Activated gamma-delta T cell (primary cell): ENCODE results near the gene CACNB3.

Experiments used
- DNase-seq: peaks from one replicate; lab custom pipeline; 2025; lab: John Stamatoyannopoulos, UW
- total RNA-seq, 2 donors: gene quantifications; one replicate each; lab custom pipeline; 2026; lab: John Stamatoyannopoulos, UW

The CACNB3 gene
- total RNA-seq: 10.2 to 13.7 reads per million in 2 donors

DNA sequence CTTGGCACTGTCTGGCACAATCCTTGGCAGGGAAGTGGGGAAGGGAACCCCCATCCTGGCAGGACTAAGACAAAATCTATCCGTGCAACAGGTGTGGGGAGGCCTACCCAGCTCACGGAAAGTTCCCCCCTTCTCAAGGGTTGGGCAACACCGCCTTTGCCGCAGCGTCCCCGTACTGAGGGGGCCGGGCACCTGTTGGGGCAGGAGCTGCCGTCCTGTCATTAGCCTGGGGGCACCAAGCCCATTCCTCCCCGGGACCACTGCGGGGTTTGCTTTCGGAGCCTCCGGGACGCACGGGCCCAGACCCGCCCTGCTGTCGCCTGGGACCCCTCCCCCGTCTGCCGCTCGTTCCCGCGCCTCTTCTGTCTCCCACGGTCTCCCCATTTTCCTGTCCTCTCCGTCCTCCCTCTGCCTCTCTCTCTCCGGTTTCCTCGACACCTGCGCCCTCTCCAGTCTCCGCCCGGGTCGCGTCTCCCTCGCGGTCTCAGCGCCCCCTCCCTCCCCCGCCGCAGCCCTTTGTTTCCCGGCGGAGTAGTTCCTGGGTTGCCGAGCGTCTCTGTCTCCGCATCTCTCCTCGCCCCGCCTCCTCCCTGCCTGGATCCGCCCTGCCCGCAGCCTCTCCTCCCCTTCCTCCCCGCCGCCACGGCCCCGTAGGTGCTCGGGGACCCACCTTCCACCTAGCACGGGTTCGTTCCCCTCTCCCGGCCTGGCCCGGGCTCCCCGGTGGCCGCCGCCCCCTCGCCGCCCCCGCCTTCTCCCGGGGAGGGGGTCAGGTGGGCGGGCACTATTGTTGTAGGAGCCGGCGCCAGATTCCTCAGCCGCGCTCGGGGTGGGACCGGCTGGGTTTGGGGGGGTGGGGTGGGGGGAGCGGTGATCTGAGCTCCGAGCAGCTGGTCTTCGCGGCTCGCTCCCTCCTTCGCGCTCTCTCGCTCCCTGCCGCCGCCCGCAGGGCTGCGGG lies at the start of gene CACNB3:
CACNB3 (plus strand) TSS at position 624 of the 958 bp plus-strand sequence. CDS start 434 bp downstream, outside the sequence.
- DNase-seq: peak; percentile 63

DNA sequence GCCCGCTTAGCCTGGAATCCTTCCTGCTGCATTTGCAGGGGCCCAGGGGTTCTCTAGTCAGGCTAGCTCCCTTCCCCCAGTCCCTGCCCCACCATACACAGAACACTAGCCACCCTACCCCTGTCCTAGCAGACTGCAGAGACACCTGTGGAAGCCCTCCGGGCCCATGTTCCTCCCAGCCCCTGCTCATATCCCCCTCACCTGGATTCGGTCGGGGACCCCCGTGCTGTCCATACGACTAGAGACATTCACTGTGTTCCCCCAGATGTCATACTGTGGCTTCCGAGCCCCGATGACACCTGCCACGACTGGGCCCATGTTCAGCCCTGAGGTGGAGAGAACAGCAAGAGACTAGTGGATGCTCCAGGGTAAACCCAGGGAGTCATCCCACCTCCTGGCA lies 49.6 kb upstream of the CACNB3 start:
- no peak for DNase-seq

DNA sequence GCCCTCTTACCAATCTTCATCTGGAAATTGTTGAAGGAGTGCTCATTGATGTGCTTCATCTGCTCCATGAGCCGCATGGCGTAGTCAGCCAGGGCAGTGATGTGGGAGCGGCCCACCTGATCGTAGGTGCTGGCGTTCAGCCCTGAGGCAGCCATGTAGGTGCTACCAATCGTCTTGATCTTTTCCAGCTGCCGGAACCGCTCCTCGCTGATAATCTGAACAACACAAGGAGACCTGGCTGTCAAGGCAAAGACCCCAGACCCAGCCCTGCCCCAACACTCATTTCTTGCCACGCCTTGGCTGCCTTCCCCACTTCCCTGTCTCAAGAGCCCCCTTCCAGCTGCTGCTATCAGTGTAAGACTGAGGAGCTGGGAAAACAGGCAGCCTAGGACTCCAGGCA lies 47.5 kb upstream of the CACNB3 start:
- no peak for DNase-seq

DNA sequence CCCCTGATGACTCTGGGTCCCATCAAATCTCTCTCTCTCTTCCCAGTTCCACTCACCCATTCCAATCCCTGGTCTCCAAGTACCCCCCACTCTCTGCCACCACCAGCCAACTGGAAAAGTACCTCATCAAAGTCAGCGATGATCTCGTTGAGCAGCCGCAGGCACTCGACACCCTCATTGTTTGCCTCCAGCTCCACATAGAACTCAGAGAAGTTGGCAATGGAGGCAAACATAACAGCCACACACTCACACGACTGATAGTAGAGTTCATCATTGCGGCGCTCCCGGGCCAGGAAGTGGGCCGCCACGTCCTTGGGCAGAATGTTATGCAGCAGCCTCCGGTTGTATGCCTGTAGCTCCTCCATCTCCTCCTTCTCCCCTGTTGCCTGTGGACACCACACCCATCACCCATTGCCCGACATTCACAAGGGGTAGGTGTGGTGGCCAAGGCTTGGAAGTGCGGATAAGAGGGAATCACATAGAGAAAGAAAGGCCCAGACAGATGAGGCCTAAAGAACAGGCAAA lies 46.6 kb upstream of the CACNB3 start:
- no peak for DNase-seq

DNA sequence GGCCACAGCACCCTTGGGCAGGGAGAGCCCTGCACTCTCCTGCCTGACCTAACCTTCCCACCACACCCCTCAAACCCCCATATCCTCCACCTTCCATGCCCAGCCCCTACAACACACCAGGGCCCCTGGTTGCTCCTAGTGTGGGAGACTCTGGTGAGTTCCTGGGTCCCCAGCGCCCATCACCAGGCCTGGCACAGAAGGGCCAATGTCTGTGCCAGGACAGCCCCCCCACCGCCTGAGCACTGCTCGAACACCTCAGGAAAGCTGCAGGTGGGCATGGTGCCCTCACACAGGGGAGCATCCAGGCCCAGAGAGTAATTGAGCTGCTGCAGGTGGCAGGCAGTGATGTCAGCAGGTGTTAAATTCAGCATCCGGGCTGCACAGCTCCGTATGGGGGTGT lies 44.6 kb upstream of the CACNB3 start:
- DNase-seq: no peak

DNA sequence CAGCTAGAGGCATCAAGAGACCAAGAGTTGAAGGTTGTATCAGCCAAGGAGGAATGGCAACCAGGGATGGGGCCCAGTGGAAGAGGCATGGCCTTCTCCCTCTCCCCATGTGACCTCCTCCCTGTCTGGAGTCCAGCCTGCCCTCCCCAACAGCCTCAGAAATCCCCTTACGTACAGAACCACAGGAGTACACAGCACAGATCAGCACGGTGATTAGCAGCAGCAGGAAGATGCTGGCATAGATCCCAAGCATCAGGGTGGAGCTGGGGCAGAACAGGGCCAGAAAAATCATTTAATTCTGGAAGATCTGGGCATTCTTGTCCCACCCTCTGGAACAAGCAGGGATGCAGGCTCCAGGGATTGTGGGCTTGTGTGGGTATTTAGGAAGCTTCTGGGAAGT lies 43.8 kb upstream of the CACNB3 start:
- DNase-seq: no peak

DNA sequence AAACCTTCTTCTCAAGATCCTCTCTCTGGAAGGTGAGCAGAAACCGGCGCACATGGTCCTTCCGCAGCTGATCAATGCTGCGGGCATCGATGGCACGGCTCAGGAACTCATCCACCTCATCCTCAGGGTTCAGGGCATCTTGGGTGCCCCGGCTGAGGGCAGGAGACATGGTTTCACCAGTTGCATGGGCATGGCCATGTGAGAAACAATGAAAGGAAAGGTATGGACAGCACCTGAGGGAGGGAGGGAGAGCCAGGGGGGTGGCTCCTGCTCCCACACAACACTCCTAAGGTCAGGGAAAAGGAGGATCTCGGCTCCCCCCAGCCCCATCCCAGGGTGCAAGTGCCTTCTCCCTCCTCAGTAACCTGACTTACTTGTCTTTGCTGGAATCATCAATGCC lies 43.0 kb upstream of the CACNB3 start:
- DNase-seq: no peak

DNA sequence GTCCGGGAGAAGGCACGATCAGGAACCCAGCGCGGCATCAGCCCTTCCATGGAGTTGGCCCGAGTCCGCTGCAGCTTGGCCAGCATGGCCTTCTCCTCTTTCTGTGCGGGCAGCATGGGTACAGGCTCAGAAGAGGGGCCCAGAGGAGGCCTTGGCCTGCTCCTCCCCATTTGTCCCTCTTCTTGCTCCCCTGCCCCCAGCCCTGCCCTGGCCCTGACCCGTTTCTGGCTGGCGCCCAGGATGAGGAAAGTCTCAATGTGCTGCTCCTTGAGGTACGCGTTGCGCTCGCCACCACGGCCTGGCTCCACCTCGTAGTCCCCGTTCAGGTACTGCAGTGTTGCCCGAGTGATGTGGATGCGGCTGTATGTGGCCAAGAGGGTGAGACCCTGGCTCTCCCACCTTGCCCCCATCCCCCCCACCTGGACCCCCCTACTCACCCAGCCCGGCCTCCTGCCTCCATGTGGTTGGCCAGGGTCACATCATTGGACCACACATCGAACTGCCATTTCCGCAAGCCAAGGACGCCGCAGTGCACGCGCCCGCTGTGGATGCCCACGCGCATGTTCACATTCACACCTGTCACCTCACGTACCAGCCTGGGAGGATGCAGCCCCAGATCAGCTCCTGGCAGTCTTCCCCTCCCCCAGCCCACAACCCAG lies 42.2 kb upstream of the CACNB3 start:
- no peak for DNase-seq

DNA sequence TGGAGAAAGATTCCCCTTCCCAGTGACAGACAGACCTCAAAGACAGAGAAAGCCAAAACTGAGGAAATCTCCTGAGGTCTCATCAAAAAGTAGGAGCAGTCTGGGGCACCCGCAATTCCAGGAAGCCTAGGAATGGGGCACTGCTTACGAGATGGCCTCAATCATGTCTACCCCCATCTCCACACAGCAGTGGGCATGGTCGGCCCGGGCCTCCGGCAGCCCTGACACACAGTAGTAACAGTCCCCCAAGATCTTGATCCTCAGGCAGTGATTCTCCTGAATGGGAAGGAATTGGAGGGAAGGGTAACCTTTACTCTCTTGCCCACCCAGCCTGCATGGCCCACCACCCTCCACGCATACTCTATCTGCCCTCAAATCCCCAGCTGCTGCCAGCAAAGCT lies 41.3 kb upstream of the CACNB3 start:
- no peak for DNase-seq

DNA sequence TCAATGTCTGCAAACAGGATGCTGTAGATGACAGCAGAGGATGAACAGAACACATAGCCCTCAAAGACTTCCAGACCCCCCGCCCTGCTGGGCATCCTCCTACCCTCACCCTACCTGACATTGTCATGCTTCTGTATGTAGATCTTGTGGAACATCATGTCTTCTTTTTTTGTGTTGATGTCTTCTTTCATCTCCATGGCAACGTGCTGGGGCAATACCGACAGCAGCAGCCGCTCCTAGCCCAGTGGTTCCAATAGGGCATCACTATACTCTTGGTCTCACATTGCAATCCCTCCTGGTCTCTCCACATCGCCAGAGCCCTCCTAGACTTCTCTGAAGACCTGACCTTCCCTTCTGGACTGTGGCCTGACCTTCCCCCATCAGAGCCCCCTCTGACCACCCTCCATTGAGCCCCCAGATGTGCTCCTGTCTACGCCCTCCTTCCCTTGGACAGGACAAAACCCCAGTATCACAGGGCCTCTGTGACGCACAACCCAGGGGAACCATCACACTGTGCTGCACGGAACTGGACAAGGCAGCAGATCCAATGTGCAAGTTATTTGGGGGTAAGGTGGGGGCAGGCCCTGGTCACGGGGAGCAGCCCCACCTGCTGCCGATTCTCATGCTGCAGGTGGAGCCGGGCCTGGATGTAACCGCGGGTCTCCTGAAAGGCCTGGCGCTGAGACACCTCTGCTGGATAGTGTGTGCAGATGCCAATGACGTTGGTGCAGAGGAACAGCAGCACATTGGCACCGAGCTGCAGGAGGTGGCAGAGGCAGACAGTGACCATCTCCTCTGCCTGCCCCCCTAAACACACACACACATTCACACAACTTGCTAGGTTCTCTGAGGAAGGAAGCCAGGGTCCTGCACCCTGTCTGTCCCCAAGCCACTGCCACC lies 40.5 kb upstream of the CACNB3 start:
- no peak for DNase-seq

DNA sequence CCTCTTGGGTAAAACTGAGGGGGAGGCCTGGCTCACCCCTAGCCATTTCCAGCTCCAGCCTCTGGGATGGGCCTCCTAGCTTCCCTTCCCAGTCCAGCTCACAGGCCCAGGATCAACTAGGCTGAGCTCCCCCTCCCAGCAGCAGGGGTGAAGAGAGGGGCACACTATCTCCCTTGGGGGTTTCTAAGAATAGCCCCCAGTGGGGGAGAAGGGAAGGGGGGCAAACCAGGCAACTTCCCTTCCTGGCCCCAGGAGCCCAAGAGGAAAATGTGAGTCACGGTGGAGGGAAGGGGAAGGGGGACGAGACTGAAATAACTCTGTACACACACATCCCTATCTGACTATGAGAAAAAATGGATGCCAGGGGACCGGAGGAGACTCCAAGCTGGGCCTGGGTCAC lies 38.4 kb upstream of the CACNB3 start:
- DNase-seq: no peak

DNA sequence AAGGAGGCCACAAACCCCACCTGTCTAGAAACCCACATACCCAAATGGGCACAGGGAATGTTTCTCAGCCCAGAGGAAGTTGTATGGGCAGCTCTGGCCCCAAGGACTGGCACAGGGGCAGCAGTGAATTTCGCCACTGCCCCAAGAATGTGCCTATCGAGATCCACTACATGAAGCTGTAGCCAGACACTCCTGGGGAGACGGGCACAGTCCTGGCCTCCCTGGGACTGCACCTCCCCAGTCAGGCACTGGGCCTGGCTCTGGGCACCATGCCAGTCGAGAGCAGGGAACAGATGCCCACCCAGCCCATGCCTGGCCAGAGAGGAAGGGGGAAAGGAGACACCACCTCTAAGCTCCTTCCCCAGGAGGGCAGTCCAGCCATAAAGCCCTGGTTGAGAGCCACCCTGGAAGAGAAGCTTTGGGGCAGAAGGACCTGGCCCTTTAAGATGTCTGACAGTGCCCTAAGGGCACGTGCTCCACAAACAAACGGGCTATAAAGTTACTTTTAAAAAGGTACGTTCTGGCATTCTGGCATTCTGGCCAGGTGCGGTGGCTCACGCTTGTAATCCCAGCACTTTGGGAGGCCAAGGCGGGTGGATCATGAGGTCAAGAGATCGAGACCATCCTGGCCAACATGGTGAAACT lies 37.8 kb upstream of the CACNB3 start:
- DNase-seq: no peak

DNA sequence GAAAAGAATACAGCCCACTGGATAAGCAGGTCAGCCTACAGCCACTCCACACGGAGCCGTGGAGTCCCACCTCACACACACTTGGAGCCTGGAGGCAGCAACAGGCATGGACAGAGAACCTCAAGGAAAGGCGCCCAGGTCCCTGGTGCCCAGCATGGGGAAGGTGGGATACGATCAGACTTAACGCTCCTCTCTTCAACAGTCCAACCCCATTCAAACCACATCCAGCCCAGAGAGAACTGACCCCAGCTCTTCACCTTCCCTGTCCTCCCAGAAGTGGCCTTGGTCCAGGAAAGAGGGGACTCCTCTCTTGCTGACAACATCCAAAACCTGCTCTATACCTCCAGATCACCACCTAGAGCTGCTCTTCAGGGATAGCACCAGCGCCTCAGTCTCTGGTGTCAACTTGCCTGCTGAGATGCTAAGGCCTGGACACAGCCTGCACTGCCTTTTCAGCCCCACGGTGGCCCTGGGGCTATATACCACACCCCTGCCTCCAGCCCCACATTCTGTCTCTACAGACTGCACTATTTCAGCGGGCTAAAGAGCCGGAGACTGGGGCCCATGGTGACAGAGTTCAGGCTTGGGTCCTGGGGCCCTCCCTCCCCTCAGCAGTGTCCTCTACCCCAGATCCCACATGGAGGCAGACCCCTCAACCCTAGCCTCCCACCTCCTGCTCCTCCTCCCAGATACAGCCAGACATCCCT lies 36.4 kb upstream of the CACNB3 start:
- DNase-seq: no peak

DNA sequence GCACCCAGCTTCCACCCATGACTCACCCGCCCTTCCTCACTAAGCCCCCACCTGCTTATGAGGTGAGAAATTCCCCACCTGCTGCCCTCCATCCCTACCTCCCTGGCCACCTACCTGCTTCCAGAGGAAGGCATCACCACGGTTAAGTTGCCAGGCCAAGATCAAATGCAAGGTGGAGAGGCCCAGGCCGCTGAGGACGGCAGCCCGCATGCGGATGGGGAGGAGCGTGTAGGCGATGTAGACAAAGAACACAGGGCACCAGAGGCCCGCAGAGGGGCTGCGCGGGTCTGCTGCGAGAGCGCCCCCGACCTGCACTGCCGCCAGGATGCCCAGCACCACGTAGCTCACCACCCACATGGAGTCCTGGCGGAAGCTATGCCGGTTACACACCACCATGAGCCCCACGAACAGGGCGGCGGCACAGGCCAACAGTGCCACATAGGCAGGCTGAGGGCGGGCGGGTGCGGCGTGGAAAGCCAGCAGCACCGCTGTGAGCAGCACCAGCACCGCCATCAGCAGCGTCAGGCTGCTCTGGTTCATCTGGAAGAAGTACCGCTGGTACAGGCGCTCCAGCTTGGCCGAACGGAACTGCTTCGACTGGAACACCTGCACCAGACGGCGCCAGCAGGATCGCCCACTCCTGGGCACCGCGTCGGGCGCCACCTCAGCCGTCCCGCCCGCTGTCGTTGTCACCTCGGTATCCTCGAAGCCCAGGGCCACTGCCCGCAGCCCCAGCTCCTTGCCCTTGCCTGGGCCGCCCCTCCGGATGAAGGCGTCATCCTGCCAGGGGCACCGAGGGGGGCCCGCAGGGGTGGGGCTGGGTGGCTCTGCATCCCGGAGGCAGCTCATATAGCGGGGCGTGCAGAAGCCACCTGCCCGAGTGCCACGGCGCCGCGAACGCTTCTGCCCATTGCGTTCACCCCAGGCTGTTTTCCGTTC lies 35.6 kb upstream of the CACNB3 start:
- no peak for DNase-seq

DNA sequence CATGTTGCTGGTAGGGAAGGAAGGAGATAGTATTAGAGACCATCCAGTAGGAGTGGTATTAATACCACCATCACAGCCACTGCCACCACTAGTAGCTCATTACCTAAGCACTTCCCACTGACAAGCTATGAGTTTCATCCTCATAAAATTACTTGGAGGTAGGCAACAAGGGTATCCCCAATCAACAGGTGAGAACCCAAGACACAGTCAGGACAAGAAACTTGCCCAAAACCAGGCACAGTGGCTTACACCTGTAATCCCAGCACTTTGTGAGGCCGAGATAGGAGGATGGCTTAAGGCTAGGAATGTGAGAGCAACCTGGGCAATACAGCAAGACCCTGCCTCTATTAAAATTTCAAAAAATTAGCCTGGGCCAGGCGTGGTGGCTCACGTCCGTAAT lies 34.9 kb upstream of the CACNB3 start:
- DNase-seq: no peak

DNA sequence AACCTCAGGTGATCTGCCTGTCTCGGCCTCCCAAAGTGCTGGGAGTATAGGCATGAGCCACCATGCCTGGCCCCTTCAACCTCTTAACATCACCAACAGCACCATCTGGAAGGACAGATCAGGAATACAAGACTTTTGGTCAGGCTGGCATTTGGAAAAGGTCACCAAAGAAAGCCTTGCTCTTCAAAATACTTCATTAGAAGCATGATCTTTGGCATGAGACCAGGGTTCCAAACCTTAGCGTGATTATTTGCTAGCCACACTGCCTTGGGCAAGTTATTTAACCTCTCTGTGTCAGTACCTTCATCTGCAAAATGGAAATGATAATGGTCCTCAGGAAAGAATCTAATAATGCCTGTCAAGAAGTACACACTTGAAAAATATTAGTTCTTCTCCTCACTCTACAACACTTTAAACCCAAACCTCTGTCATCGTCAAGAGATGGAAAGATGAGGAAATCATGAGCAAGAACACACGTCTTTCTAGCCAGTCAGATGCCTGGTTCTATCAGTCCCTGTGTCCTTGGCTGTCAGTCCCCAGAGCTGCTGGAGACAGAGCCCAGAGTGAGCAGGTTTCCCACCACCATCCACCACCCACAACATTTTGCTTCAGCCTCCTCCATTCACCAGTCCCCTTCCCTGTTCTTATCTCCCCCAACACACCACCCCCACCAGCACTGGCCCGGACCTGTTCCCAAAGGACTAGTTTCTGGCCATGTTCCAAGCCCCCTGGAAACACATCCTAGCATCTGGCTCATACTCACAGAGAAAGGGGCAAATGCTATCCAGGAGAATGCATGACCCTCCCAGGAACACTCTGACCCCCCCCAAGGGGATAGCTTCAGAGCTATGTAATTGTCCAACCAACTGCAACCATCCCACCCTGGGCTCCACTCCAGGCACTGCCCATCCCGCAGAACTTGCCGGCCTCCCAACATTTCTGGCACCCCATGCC lies 31.4 kb upstream of the CACNB3 start:
- DNase-seq: no peak

DNA sequence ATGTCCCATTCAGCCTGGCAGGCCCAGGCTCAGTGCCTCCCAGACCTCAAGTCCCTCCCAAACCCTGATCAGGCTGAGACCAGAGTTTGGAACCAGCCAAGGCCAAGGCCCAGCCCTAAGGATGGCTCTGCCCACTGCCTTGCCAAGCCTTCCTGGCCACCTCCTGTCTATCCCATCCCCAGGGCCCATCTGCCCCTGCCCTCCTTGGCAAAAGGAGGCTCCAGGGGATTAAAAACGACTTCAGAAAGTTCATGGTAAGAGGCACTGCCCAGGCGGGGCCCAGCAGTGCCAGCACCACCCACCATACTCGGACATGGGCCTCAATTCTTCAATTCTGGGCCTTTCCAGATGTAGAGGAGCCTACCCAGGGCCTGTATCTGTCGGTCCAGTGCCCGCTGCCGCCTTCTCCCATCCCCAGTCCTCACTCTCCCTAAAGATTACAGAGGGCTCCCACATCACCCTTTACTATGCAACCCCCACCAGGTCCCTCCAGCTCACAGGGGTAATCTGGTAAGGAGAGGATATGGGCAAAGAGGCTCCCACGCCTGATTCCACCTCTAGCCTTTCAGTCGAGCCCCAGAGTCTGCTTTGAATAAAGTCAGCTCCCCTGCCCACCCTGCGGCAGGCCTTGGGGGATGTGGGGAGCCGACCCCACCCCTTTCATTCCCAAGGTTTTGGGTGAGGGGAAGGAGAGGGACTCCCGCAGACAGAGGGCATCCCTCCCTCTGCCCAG lies 30.3 kb upstream of the CACNB3 start:
- DNase-seq: no peak

DNA sequence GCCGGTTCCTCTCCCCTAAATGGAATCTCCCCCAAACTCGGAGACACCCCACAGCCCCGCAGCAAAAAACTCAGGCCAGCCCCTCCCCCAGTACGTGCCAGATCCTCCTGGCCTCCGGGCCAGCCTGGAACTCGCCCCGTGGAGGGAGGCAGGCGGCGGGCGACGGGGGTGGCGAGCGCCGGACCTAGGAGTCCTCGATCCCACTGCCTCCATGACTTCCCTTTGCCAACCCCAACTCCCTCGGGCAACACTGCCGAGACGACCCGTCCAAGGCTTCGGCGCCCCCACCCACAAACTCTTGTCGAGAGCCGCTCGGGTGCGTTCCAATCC lies 29.8 kb upstream of the CACNB3 start:
- DNase-seq: no peak
